Peyer's patch (tissue), 4 donors: Measurements from ENCODE around the gene SWAP70.

ENCODE experiments used
- CTCF ChIP-seq, 6 experiments: fragments of 450-650 bp in 4 of 6; fragments of 200-600 bp in 2 of 6; sonication (generic) in 1 of 6; IDR thresholded peaks; one replicate each; pipeline ENCODE4 v1.5.1; 2017 to 2019; ENCODE audit warnings: antibody characterized with exemption in 6 of 6, mild to moderate bottlenecking in 3 of 6, moderate library complexity in 1 of 6
- POLR2A ChIP-seq, 2 donors: fragments of 450-650 bp; IDR thresholded peaks; one replicate each; pipeline ENCODE4 v1.5.1; 2017; ENCODE audit warnings: antibody characterized with exemption in 2 of 2, mild to moderate bottlenecking in 2 of 2, moderate library complexity in 2 of 2

- TF ChIP-seq POLR2A (IDR thresholded peaks at IDR 0.05), result no peak
- TF ChIP-seq CTCF (IDR thresholded peaks at IDR 0.05), result no peak
Measured at GRCh38 chr11:9692691-9693090, 28.8 kb downstream of the SWAP70 start.
